Fibroblast of the aortic adventitia (primary cell): ENCODE data around the gene SRC. TPM values are rescaled to one million over a fixed set of nuclear protein-coding genes. Genes with fewer than 3 reads are reported as not detected.

ENCODE experiments used
- DNase-seq: peaks from one replicate; pipeline ENCODE4 v3.0.0-alpha.2; 2010; ENCODE audit warnings: low read depth
- H3K4me3 ChIP-seq: 2 replicates; pipeline ENCODE4 v1.5.1; 2011; ENCODE audit warnings: low read depth, mild to moderate bottlenecking, control low read depth, low read length, moderate library complexity
- total RNA-seq: library from RNA; depleted of rRNA; stranded (reverse); fragments of >200 nt; gene quantifications from 2 replicates; pipeline ENCODE4 v1.2.3, GENCODE V29; 2012; ENCODE audit warnings: low replicate concordance
- TF ChIP-seq, protein P1 (sequence below): IDR thresholded peaks from 2 replicates; pipeline ENCODE4 v1.5.1; 2011; ENCODE audit warnings: mild to moderate bottlenecking, low read length, control low read depth, inconsistent platforms; ENCODE audit not compliant: insufficient read depth

The SRC gene
- total RNA-seq, 1 donor: 19.1 TPM

DNA sequence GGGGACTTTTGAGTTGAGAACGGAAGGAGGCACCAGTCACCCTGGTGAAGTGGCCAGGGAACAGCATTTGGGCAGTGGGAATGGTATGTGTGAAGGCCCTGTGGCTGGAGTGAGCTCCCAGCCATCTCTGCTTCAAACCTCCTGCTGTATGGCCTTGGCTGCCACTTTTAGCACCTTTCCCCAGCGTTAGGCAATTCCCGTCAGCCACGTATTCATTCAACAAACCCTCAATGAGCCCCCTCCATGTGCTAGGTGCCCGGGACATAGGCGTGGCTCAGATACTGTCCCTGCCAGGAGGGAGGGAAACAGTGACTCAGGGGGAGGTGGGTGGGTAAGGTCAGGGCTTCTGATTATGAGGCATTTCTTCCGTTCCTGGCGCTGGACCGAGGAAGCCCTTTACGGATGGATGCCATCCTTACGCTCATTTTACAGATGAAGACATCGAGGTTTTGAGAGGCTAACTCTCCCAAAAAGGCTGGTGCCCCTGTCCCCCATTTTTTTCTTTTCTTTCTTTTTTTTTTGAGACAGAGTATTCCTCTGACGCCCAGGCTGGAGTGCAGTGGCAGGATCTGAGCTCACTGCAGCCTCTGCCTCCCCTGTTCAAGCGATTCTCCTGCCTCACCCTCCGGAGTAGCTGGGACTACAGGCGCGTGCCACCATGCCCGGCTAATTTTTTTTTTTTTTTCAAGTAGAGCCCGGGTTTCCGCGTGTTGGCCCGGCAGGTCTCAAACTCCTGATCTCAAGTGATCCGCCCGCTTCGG is 37.5 kb downstream of the SRC start:
- TF ChIP-seq, protein P1, sequence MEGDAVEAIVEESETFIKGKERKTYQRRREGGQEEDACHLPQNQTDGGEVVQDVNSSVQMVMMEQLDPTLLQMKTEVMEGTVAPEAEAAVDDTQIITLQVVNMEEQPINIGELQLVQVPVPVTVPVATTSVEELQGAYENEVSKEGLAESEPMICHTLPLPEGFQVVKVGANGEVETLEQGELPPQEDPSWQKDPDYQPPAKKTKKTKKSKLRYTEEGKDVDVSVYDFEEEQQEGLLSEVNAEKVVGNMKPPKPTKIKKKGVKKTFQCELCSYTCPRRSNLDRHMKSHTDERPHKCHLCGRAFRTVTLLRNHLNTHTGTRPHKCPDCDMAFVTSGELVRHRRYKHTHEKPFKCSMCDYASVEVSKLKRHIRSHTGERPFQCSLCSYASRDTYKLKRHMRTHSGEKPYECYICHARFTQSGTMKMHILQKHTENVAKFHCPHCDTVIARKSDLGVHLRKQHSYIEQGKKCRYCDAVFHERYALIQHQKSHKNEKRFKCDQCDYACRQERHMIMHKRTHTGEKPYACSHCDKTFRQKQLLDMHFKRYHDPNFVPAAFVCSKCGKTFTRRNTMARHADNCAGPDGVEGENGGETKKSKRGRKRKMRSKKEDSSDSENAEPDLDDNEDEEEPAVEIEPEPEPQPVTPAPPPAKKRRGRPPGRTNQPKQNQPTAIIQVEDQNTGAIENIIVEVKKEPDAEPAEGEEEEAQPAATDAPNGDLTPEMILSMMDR: no peak
- peak; percentile 38 for DNase-seq

DNA sequence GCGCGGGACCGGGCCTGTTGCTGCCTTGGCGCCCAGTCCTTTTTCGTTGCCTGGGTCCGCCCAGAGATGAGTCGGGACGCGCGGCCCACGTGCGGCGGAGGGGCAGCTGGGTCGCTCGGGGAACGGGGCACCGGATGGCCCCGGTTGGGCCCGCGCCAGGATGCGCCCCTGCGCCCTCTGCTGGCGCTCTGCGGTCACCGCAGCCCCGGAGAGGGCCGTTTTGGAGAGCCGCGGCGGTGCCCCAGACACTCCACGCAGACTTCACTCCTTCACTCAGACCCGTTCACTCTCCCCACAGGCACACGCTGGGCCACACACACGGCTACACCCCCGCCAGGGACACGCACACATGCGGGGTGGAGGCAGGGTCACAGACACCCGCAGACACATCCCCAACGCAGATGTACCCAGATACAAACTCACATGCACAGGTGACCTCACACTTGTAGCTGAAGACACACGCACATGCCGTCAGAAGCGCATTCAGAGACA is 38.8 kb downstream of the SRC start:
- TF ChIP-seq, protein P1: peak; percentile 81
- H3K4me3 ChIP-seq: peak overlapping the region; percentile 41
- DNase-seq: peak; percentile 41

More for the DNA sequence above, 37.5 kb downstream of the SRC start:
- H3K4me3 ChIP-seq: no peak overlapping the region

- no peak for DNase-seq
- no peak overlapping the region for H3K4me3 ChIP-seq
- TF ChIP-seq, protein P1: no peak
Measured at GRCh38 chr20:37385176-37385575, 39.2 kb downstream of the SRC start.

GRCh38 chr20:37385659-37386504 is 39.9 kb downstream of the SRC start:
- TF ChIP-seq, protein P1: no peak
- H3K4me3 ChIP-seq: no peak overlapping the region
- DNase-seq: no peak

DNA sequence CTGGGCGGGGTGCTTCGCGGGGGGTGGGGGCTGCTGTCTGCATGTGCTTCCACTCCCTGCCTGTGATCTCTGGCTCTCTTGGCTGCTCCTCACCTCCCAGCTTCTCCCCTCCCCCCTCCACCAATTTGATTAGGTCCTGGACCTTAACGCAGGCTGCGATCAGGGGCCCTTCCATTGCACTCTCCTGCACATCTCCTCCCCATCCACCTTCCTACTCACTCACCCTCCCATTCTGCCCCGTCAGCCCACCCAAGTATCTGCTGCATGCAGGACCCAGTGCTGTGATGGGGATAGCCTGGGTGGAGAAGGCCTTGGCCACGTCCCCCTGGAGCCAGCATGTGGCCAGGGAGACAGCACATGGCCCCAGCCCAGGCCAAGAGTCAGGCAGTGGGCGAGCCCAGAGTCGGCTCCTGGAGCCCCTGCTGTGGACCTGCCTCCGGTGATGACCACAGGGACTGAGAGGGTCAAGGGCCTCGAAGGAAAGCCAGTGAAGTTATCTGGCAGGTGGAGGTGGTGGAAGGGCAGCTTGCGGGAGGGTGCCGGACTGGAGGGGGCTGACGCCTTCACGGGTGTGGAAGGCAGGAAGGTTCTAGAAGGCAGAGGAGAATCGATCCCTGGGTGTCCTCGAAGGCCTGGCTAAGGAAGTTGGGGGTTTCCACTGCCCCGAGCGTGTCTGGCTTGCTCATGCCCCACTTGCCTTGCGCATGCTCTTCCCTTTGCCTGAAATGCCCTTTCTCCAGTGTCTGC is 40.7 kb downstream of the SRC start:
- TF ChIP-seq, protein P1: no peak
- no peak overlapping the region for H3K4me3 ChIP-seq

GRCh38 chr20:37387519-37388269 is 41.8 kb downstream of the SRC start:
- TF ChIP-seq, protein P1: no peak
- no peak for DNase-seq
- H3K4me3 ChIP-seq: no peak overlapping the region

More for the DNA sequence above, 40.7 kb downstream of the SRC start:
- DNase-seq: no peak
